Ascending aorta (tissue), 2 donors: Measurements from ENCODE around the gene PLEKHB2. TPM values are rescaled to one million over a fixed set of nuclear protein-coding genes. Genes with fewer than 3 reads are reported as not detected.

Source experiments
- DNase-seq, 2 donors: peaks; one replicate each; pipeline ENCODE4 v3.0.0-alpha.2; 2019; ENCODE audit warnings: low spot score in 2 of 2
- H3K27ac ChIP-seq, 2 donors: fragments of 200-600 bp; sonication (generic); one replicate each; pipeline ENCODE4 v1.5.1; 2016 to 2017; ENCODE audit warnings: mild to moderate bottlenecking in 1 of 2
- H3K27me3 ChIP-seq: fragments of 200-600 bp; sonication (generic); one replicate; pipeline ENCODE4 v1.5.1; 2017
- H3K36me3 ChIP-seq, 2 donors: fragments of 200-600 bp; sonication (generic); one replicate each; pipeline ENCODE4 v1.5.1; 2016
- H3K4me1 ChIP-seq, 2 donors: fragments of 200-600 bp; sonication (generic); one replicate each; pipeline ENCODE4 v1.5.1; 2016 to 2017; ENCODE audit warnings: mild to moderate bottlenecking in 1 of 2
- H3K4me3 ChIP-seq, 2 donors: fragments of 200-600 bp; sonication (generic); one replicate each; pipeline ENCODE4 v1.5.1; 2016 to 2017; ENCODE audit warnings: mild to moderate bottlenecking in 1 of 2
- H3K9me3 ChIP-seq, 2 donors: fragments of 200-600 bp; sonication (generic); one replicate each; pipeline ENCODE4 v1.5.1; 2016
- CTCF ChIP-seq, 3 experiments: fragments of 200-600 bp in 2 of 3; fragments of 450-650 bp in 1 of 3; sonication (generic) in 2 of 3; IDR thresholded peaks; one replicate each; pipeline ENCODE4 v1.5.1; 2016 to 2019; ENCODE audit warnings: antibody characterized with exemption in 3 of 3, mild to moderate bottlenecking in 1 of 3, moderate library complexity in 1 of 3
- intact Hi-C: fragments of 100-400 bp; cut with DNase I; formaldehyde crosslinking; loops from one replicate; pipeline ENCODE4 v1.15.1; 2023
- total RNA-seq: library from RNA; depleted of rRNA; stranded (reverse); fragments of >200 nt; gene quantifications from one replicate; pipeline ENCODE4 v1.1.0, GENCODE V29; 2016

The PLEKHB2 gene
- total RNA-seq, 1 donor from 2014 or later, result 61.7 TPM

GRCh38 chr2:131140581-131140980 is 35.4 kb downstream of the PLEKHB2 start:
- Histone ChIP-seq H3K4me1 (no peaks in the 10 kb centered on the region), H3K27me3 (no peaks in the 10 kb centered on the region), H3K4me3 (no peak overlapping the region), H3K36me3 (peaks cover 35 to 62% of the 10 kb centered on the region in 2 donors), H3K27ac (no peak overlapping the region), H3K9me3 (no peaks in the 10 kb centered on the region)
- intact Hi-C loops, result no loop called here
- no peak for TF ChIP-seq CTCF (IDR thresholded peaks at IDR 0.05)
- no peak for DNase-seq

- intact Hi-C loops, result no loop called here
- peaks cover 50 to 77% of the 10 kb centered on the region in 2 donors for H3K36me3 ChIP-seq
Observed at GRCh38 chr2:131142849-131143248, 37.7 kb downstream of the PLEKHB2 start.

GRCh38 chr2:131143803-131144202 is 38.7 kb downstream of the PLEKHB2 start:
- Histone ChIP-seq H3K27ac (no peak overlapping the region), H3K36me3 (peaks cover 57 to 86% of the 10 kb centered on the region in 2 donors)
- no peak for TF ChIP-seq CTCF (IDR thresholded peaks at IDR 0.05)

More at GRCh38 chr2:131142849-131143248, 37.7 kb downstream of the PLEKHB2 start:
- Histone ChIP-seq H3K27me3 (no peaks in the 10 kb centered on the region), H3K27ac (no peak overlapping the region), H3K9me3 (no peaks in the 10 kb centered on the region), H3K4me3 (no peak overlapping the region), H3K4me1 (no peaks in the 10 kb centered on the region)
- TF ChIP-seq CTCF (IDR thresholded peaks at IDR 0.05), result no peak
- no peak for DNase-seq

GRCh38 chr2:131145040-131145439 is 39.9 kb downstream of the PLEKHB2 start:
- H3K27ac ChIP-seq, result no peak overlapping the region
- DNase-seq, result no peak
- no peaks in the 10 kb centered on the region for H3K4me1 ChIP-seq
- no peak overlapping the region for H3K4me3 ChIP-seq
- no peaks in the 10 kb centered on the region for H3K27me3 ChIP-seq
- TF ChIP-seq CTCF (IDR thresholded peaks at IDR 0.05), result no peak
- peaks cover 47 to 81% of the 10 kb centered on the region in 2 donors for H3K36me3 ChIP-seq
- intact Hi-C loops, result no loop called here
- no peaks in the 10 kb centered on the region for H3K9me3 ChIP-seq

More at GRCh38 chr2:131143803-131144202, 38.7 kb downstream of the PLEKHB2 start:
- no peaks in the 10 kb centered on the region for H3K27me3 ChIP-seq
- no peak overlapping the region for H3K4me3 ChIP-seq
- intact Hi-C loops, result no loop called here
- no peaks in the 10 kb centered on the region for H3K9me3 ChIP-seq
- no peak for DNase-seq
- no peaks in the 10 kb centered on the region for H3K4me1 ChIP-seq

GRCh38 chr2:131146231-131146630 is 41.1 kb downstream of the PLEKHB2 start:
- Histone ChIP-seq H3K27me3 (no peaks in the 10 kb centered on the region), H3K4me3 (no peak overlapping the region), H3K36me3 (peaks cover 38 to 80% of the 10 kb centered on the region in 2 donors), H3K4me1 (no peaks in the 10 kb centered on the region), H3K9me3 (no peaks in the 10 kb centered on the region), H3K27ac (no peak overlapping the region)
- DNase-seq, result no peak
- TF ChIP-seq CTCF (IDR thresholded peaks at IDR 0.05), result no peak
- intact Hi-C loops, result no loop called here

- DNase-seq, result no peak
- intact Hi-C loops, result no loop called here
- TF ChIP-seq CTCF (IDR thresholded peaks at IDR 0.05), result no peak
- no peaks in the 10 kb centered on the region for H3K4me1 ChIP-seq
- peaks cover 38 to 79% of the 10 kb centered on the region in 2 donors for H3K36me3 ChIP-seq
- no peak overlapping the region for H3K27ac ChIP-seq
- H3K4me3 ChIP-seq, result no peak overlapping the region
- no peaks in the 10 kb centered on the region for H3K27me3 ChIP-seq
- H3K9me3 ChIP-seq, result no peaks in the 10 kb centered on the region
Observed at GRCh38 chr2:131146749-131147148, 41.6 kb downstream of the PLEKHB2 start.
